ENCODE results near the gene CFAP46.

CFAP46 gene

GRCh38 chr10:132862485-132863420 lies 79.6 kb downstream of the CFAP46 start:
- TF ChIP-seq CTCF (conservative IDR thresholded peaks at IDR 0.05): no peak
- H3K27ac ChIP-seq: no peak overlapping the region

- H3K27ac ChIP-seq: no peak overlapping the region
- no peak for TF ChIP-seq CTCF (conservative IDR thresholded peaks at IDR 0.05)
Observed at GRCh38 chr10:132861884-132862461, 80.4 kb downstream of the CFAP46 start.

GRCh38 chr10:132861116-132861691 lies 81.2 kb downstream of the CFAP46 start:
- no peak overlapping the region for H3K27ac ChIP-seq

DNA sequence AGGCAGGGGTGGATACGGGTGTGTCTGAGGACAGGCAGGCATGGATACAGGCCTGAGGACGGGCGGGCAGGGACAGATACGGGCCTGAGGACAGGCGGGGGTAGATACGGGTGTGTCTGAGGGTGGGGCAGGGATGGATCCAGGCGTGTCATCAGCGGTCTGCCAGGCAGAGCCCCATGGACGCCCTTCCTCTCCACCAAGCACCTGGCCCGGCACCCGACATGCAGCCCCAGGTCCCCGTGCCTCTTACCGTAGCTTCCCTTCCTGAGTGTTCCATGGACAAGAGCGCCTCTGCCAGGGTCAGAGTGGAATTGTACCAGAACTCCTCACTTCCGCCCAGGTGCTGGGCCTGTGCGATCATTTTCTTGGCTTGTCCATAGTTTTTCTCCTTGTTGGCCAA lies 81.8 kb downstream of the CFAP46 start:
- no peak overlapping the region for H3K27ac ChIP-seq
- TF ChIP-seq CTCF (conservative IDR thresholded peaks at IDR 0.05): no peak

More at GRCh38 chr10:132861116-132861691, 81.2 kb downstream of the CFAP46 start:
- no peak for TF ChIP-seq CTCF (conservative IDR thresholded peaks at IDR 0.05)

DNA sequence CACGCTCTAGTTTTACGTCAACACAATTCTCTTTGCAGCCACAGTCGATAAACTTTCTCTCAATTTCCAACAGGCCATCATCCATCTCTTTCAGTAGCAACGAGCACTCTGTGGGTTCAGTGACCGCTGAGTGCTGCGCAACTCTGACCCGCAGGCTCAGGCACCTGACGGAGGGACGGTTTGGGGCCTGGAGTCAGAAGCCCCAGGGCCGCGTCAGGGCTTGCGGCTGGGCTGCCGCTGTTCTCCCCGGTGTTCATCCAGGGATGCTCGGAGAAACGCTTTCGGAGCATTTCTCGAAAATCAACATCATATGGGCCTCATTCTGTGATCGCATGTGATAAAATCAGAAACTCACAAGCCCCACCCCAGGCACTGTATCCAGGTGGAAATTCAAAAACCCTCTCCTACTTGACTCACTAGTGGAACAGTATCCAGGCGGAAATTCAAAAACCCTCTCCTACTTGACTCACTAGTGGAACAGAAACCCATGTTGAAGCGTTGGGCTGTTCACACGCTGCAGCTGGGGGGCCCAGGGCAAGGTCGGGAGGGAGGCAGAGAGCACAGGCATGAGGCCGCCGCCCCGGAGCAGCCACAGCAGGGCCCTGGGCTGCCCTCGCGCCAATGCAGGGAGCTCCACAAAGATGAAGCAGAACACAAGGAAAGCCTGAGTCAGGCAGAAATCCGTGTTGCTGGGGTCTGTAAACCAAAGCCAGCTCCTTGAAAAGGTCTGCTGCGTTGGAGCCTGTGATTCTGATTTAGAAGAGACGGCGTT lies 83.1 kb downstream of the CFAP46 start:
- no peak overlapping the region for H3K27ac ChIP-seq
- no peak for TF ChIP-seq CTCF (conservative IDR thresholded peaks at IDR 0.05)

GRCh38 chr10:132858121-132859081 lies 84.0 kb downstream of the CFAP46 start:
- TF ChIP-seq CTCF (conservative IDR thresholded peaks at IDR 0.05): no peak
- H3K27ac ChIP-seq: no peak overlapping the region
